ENCODE results near the gene BTBD10.

- no peak for TF ChIP-seq TAF1 (IDR thresholded peaks at IDR 0.05; ENCODE audit: low read depth, low read length)
- TF ChIP-seq POLR2AphosphoS5 (IDR thresholded peaks at IDR 0.05; ENCODE audit: low read depth, low read length), result no peak
- TF ChIP-seq POLR2A (IDR thresholded peaks at IDR 0.05; ENCODE audit: low read depth, low read length), result no peak
- no peak for TF ChIP-seq PAX5 (IDR thresholded peaks at IDR 0.05; ENCODE audit: insufficient read depth, low read length, severe bottlenecking)
- TF ChIP-seq SPI1 (IDR thresholded peaks at IDR 0.05; ENCODE audit: low read depth, low read length), result no peak
Measured at GRCh38 chr11:13480198-13480597, 17.2 kb upstream of the BTBD10 start.

Measured in GM12891 (cell line).